Activated CD8-positive, alpha-beta memory T cell treated with anti-CD3 and anti-CD28 coated beads, Interleukin-2, amount 50 U/mL, for 48 hours (primary cell): ENCODE results near the gene HTRA1.

ENCODE experiments used
- DNase-seq: peaks from one replicate; pipeline ENCODE4 v3.0.0-alpha.2; 2020

The HTRA1 gene

GRCh38 chr10:122521011-122521410 is 59.7 kb downstream of the HTRA1 start:
- no peak for DNase-seq

- no peak for DNase-seq
Observed at GRCh38 chr10:122524811-122525210, 63.5 kb downstream of the HTRA1 start.

- DNase-seq, result no peak
Observed at GRCh38 chr10:122525788-122526187, 64.4 kb downstream of the HTRA1 start.

- no peak for DNase-seq
Observed at GRCh38 chr10:122526892-122527291, 65.5 kb downstream of the HTRA1 start.

GRCh38 chr10:122530177-122530576 is 68.8 kb downstream of the HTRA1 start:
- no peak for DNase-seq

GRCh38 chr10:122531261-122531660 is 69.9 kb downstream of the HTRA1 start:
- no peak for DNase-seq

GRCh38 chr10:122531939-122532338 is 70.6 kb downstream of the HTRA1 start:
- no peak for DNase-seq

GRCh38 chr10:122532601-122533296 is 71.4 kb downstream of the HTRA1 start:
- DNase-seq, result no peak

GRCh38 chr10:122537545-122537944 is 76.2 kb downstream of the HTRA1 start:
- no peak for DNase-seq

- no peak for DNase-seq
Observed at GRCh38 chr10:122541541-122542002, 80.2 kb downstream of the HTRA1 start.

GRCh38 chr10:122543676-122544445 is 82.5 kb downstream of the HTRA1 start:
- DNase-seq, result no peak

- no peak for DNase-seq
Observed at GRCh38 chr10:122544493-122544892, 83.1 kb downstream of the HTRA1 start.

GRCh38 chr10:122546242-122546641 is 84.9 kb downstream of the HTRA1 start:
- no peak for DNase-seq

- DNase-seq, result no peak
Observed at GRCh38 chr10:122548407-122549085, 87.2 kb downstream of the HTRA1 start.

GRCh38 chr10:122549636-122550035 is 88.3 kb downstream of the HTRA1 start:
- DNase-seq, result no peak

- DNase-seq, result no peak
Observed at GRCh38 chr10:122550427-122550826, 89.1 kb downstream of the HTRA1 start.

- no peak for DNase-seq
Observed at GRCh38 chr10:122550983-122551382, 89.6 kb downstream of the HTRA1 start.

GRCh38 chr10:122551450-122551849 is 90.1 kb downstream of the HTRA1 start:
- DNase-seq, result peak; percentile 68

GRCh38 chr10:122553341-122553740 is 92.0 kb downstream of the HTRA1 start:
- no peak for DNase-seq

- DNase-seq, result no peak
Observed at GRCh38 chr10:122554131-122555036, 93.0 kb downstream of the HTRA1 start.

GRCh38 chr10:122555442-122555841 is 94.1 kb downstream of the HTRA1 start:
- no peak for DNase-seq

GRCh38 chr10:122557516-122557915 is 96.2 kb downstream of the HTRA1 start:
- peak; percentile 17 for DNase-seq

GRCh38 chr10:122558452-122558851 is 97.1 kb downstream of the HTRA1 start:
- DNase-seq, result no peak
